ENCODE measurements around the gene ESYT3.

The ESYT3 gene

DNA sequence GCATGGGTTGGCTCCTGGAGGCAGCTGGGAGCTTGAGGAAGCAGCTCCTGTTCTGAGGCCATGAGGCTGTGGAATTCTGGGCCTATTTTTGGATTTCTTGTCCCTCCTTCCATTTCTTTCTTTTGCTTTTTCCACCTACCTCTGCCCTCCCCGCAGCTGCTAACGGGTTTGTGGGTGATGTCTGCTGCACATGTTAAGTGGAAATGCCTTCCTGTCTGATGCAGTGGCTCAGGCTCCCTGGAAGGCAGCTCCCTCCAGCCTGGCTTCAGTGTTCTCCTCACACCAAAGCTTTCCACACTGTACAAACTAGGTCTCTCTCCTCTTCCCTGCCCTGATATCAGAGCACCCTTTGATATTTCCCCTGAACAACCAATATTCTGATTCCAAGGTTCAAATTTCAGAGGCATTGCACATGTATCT is 33.8 kb upstream of the ESYT3 start:
- no peak for DNase-seq (ENCODE audit: extremely low read depth, low read depth)
- TF ChIP-seq, protein P1, sequence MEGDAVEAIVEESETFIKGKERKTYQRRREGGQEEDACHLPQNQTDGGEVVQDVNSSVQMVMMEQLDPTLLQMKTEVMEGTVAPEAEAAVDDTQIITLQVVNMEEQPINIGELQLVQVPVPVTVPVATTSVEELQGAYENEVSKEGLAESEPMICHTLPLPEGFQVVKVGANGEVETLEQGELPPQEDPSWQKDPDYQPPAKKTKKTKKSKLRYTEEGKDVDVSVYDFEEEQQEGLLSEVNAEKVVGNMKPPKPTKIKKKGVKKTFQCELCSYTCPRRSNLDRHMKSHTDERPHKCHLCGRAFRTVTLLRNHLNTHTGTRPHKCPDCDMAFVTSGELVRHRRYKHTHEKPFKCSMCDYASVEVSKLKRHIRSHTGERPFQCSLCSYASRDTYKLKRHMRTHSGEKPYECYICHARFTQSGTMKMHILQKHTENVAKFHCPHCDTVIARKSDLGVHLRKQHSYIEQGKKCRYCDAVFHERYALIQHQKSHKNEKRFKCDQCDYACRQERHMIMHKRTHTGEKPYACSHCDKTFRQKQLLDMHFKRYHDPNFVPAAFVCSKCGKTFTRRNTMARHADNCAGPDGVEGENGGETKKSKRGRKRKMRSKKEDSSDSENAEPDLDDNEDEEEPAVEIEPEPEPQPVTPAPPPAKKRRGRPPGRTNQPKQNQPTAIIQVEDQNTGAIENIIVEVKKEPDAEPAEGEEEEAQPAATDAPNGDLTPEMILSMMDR (IDR thresholded peaks at IDR 0.05; ENCODE audit: low read depth, low read length) = no peak

- DNase-seq (ENCODE audit: extremely low read depth, low read depth) = no peak
These were observed 32.6 kb upstream of the ESYT3 start for GRCh38 chr3:138401834-138402233.

DNA sequence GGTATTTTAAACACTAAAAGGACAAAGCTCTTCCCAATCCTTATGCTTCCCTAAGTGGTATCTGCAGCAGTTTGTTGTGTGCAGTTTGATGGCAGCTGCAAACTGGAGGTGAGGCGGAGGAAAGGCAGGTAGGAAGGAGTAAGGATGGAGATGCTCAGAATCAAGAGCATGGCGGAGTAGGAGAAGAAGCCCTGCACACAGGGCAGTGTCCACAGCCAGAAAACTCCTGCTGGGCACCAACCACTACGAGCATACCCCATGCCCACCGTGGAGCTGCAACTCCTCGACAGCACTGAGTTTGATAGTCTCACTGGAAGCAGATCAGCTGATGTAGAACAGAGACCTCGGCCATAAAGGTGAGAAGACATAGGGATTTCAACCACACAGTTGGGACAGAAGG is 30.3 kb upstream of the ESYT3 start:
- TF ChIP-seq, protein P1 (IDR thresholded peaks at IDR 0.05; ENCODE audit: low read depth, low read length) = no peak
- no peak for DNase-seq (ENCODE audit: extremely low read depth, low read depth)

More at GRCh38 chr3:138401834-138402233, 32.6 kb upstream of the ESYT3 start:
- TF ChIP-seq, protein P1 (IDR thresholded peaks at IDR 0.05; ENCODE audit: low read depth, low read length) = no peak

DNA sequence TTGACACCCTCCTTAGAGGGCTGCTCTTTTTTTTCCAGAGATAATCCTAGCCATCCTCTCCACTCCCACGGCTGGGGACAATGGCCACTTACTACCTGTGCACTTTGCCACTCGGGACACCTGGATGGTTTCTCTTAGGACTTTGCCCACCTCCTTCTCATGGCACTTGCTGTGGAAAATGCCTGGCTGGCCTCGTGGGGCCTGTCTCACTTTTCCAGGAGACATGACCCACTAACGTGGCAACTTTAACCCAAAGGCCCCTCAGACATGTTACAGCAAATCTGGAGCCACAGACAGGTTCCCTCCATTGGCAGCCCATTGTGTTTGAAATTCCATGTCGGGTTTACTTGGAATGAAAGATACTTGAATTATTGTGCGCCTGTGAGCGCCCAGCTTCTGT is 29.4 kb upstream of the ESYT3 start:
- TF ChIP-seq, protein P1 (IDR thresholded peaks at IDR 0.05; ENCODE audit: low read depth, low read length) = no peak

GRCh38 chr3:138405486-138405885 is 28.9 kb upstream of the ESYT3 start:
- no peak for DNase-seq (ENCODE audit: extremely low read depth, low read depth)
- TF ChIP-seq, protein P1 (IDR thresholded peaks at IDR 0.05; ENCODE audit: low read depth, low read length) = no peak

More for the DNA sequence above, 29.4 kb upstream of the ESYT3 start:
- no peak for DNase-seq (ENCODE audit: extremely low read depth, low read depth)

DNA sequence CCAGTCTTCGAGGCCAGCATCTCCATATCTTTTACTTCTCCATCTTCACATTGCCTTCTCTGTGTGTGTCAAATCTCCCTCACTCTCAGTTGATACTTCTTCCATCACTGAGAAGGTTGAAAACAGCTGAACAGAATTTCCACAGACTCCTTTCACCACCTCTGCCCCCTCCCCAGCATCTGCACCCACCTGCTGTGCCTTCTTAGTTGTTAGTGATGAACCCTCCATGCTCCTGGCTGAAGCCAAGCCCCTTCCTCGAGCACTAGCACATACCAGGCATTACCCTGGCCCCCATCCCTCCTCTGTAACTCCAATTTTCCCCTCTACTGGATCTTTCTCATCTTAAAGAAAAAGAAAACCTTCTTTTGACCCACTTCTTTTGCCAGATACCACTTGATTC is 27.8 kb upstream of the ESYT3 start:
- TF ChIP-seq, protein P1 (IDR thresholded peaks at IDR 0.05; ENCODE audit: low read depth, low read length) = no peak

DNA sequence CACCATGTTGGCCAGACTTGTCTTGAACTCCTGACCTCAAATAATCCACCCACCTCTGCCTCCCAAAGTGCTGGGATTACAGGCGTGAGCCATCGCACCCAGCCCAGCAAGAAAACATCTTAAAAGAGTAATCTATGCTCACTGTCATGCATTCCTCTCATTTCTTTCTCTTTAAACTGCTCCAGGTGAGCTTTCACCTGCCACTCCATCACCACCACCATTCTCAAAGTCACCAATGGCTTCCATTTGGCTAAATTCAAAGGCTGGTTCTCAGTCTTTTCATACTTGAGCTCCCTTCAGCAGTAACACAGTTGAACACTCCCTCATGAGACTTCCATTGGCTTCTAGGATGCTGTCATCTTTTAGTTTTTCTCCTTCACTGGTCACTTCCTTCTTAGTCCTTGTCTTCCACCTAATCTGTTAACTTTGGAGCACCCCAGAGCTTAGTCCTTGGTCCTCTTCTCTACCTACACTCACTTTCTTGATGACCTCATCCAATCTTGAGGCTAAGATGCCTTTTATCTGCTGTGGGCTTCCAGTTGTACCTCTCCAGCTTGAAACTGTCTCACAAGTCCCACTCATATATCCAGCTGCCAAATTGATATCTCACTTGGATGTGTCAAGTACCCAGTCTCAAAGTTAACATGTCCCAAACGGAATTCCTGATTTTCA is 27.0 kb upstream of the ESYT3 start:
- no peak for DNase-seq (ENCODE audit: extremely low read depth, low read depth)
- TF ChIP-seq, protein P1 (IDR thresholded peaks at IDR 0.05; ENCODE audit: low read depth, low read length) = no peak

More for the DNA sequence above, 27.8 kb upstream of the ESYT3 start:
- DNase-seq (ENCODE audit: extremely low read depth, low read depth) = no peak
